Esophagus (tissue), 2 donors: ENCODE measurements around the gene ZFAND2A. TPM values are rescaled to one million over a fixed set of nuclear protein-coding genes. Genes with fewer than 3 reads are reported as not detected.
"Not testable (repeated sequence)": the region's sequence is repeated elsewhere in the genome, so short reads cannot be mapped to it uniquely, and the experiment has no call there.

ENCODE experiments used
- H3K27ac ChIP-seq, 2 donors: one replicate each; pipeline ENCODE4 v1.5.1; 2013; ENCODE audit warnings: low read depth in 2 of 2, mild to moderate bottlenecking in 2 of 2, inconsistent platforms in 1 of 2, low read length in 1 of 2, moderate library complexity in 1 of 2
- H3K27me3 ChIP-seq, 2 donors: one replicate each; pipeline ENCODE4 v1.6.1; 2013; ENCODE audit warnings: low read length in 2 of 2, control low read depth in 1 of 2, mild to moderate bottlenecking in 1 of 2; ENCODE audit not compliant: insufficient read depth in 2 of 2, control insufficient read depth in 1 of 2
- H3K36me3 ChIP-seq, 2 donors: one replicate each; pipeline ENCODE4 v1.6.1; 2013; ENCODE audit warnings: low read length in 1 of 2; ENCODE audit not compliant: control insufficient read depth in 2 of 2, insufficient read depth in 2 of 2
- H3K4me1 ChIP-seq, 2 donors: one replicate each; pipeline ENCODE4 v1.6.1; 2013; ENCODE audit warnings: low read length in 1 of 2; ENCODE audit not compliant: control insufficient read depth in 2 of 2, insufficient read depth in 2 of 2
- H3K4me3 ChIP-seq, 2 donors: one replicate each; pipeline ENCODE4 v1.5.1; 2013; ENCODE audit warnings: low read length in 2 of 2, mild to moderate bottlenecking in 2 of 2, low read depth in 1 of 2, moderate library complexity in 1 of 2
- H3K9me3 ChIP-seq, 2 donors: one replicate each; pipeline ENCODE4 v1.6.1; 2013; ENCODE audit warnings: mild to moderate bottlenecking in 2 of 2, low read depth in 1 of 2, low read length in 1 of 2, moderate library complexity in 1 of 2; ENCODE audit not compliant: control insufficient read depth in 2 of 2, insufficient read depth in 1 of 2
- WGBS, 2 donors: extraction: QIAGEN DNeasy Blood & Tissue Kit; methylation state at CpG; one replicate each; pipeline ENCODE4 v1.1.7; 2013; 5-methylcytosine and 5-hydroxymethylcytosine counted together
- polyA plus RNA-seq, 2 donors: library from polyadenylated mRNA; stranded (reverse); fragments of 200-250 nt; gene quantifications; one replicate each; pipeline ENCODE4 v1.2.3, GENCODE V29; 2013
- donor health status: healthy with polysubstance abuse.
- donor health status: Bipolar disorder and iron deficiency.

The ZFAND2A gene
- polyA plus RNA-seq, 2 donors, result 24.8 to 38.1 TPM

- Histone ChIP-seq H3K36me3 (no peaks in the 10 kb centered on the region), H3K4me1 (peaks cover 2 to 8% of the 10 kb centered on the region in 2 donors), H3K27ac (no peak overlapping the region), H3K27me3 (no peaks in the 10 kb centered on the region), H3K9me3 (no peaks in the 10 kb centered on the region), H3K4me3 (no peak overlapping the region)
- whole genome bisulfite sequencing, 2 donors, result 91 to 92% methylated on average over 22 of the region's 22 CpGs
These were observed 39.2 kb downstream of the ZFAND2A start for GRCh38 chr7:1120791-1121190.

DNA sequence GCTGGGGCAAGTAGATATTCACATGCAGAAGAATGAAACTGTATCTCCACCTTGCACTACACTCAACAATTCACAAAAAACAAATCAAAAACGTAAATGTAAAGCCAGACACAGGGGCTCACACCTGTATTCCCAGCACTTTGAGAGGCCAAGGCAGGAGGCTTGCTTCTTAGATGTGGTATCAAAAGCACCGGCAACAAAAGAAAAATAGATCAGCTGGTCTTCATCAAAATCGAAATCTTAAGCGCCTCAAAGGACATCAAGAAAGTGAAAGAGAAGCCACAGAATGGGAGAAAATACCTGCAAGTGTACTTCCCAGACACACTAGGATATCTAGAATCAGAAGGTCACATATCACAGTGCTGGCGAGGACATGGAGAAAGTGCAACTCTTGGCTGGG is 40.8 kb downstream of the ZFAND2A start:
- Histone ChIP-seq H3K36me3 (no peaks in the 10 kb centered on the region), H3K27me3 (no peaks in the 10 kb centered on the region), H3K4me3 (no peak overlapping the region), H3K27ac (no peak overlapping the region), H3K4me1 (no peaks in the 10 kb centered on the region), H3K9me3 (no peaks in the 10 kb centered on the region)
- 85% methylated on average over 5 of the region's 5 CpGs for WGBS, 2 donors

- H3K27ac ChIP-seq, result no peak overlapping the region
- WGBS, 2 donors, result 96% methylated on average over 38 of the region's 38 CpGs
- H3K36me3 ChIP-seq, result peaks cover 0 to 8% of the 10 kb centered on the region in 2 donors
- H3K4me3 ChIP-seq, result no peak overlapping the region
- H3K27me3 ChIP-seq, result no peaks in the 10 kb centered on the region
- no peaks in the 10 kb centered on the region for H3K4me1 ChIP-seq
- H3K9me3 ChIP-seq, result no peaks in the 10 kb centered on the region
These were observed 42.6 kb downstream of the ZFAND2A start for GRCh38 chr7:1117321-1117928.

DNA sequence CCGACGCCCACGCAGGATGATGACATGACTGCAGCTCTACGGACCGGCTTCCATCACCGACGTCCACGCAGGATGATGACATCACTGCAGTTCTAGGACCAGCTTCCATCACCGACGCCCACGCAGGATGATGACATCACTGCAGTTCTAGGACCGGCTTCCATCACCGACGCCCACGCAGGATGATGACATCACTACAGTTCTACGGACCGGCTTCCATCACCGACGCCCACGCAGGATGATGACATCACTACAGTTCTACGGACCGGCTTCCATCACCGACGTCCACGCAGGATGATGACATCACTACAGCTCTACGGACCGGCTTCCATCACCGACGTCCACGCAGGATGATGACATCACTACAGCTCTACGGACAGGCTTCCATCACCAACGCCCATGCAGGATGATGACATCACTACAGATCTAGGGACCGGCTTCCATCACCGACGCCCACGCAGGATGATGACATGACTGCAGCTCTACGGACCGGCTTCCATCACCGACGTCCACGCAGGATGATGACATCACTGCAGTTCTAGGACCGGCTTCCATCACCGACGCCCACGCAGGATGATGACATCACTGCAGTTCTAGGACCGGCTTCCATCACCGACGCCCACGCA is 43.5 kb downstream of the ZFAND2A start:
- not testable (repeated sequence) for H3K27me3 ChIP-seq, H3K27ac ChIP-seq, H3K4me1 ChIP-seq, H3K9me3 ChIP-seq, H3K4me3 ChIP-seq, H3K36me3 ChIP-seq
- 94 to 97% methylated on average over 37 to 49 of the region's 49 CpGs for WGBS, 2 donors

GRCh38 chr7:1115171-1116045 is 44.6 kb downstream of the ZFAND2A start:
- H3K27me3 ChIP-seq, H3K4me1 ChIP-seq, H3K27ac ChIP-seq, H3K9me3 ChIP-seq, H3K4me3 ChIP-seq, H3K36me3 ChIP-seq: not testable (repeated sequence)
- WGBS, 2 donors, result 96% methylated on average over 44 of the region's 44 CpGs

GRCh38 chr7:1114505-1114904 is 45.5 kb downstream of the ZFAND2A start:
- Histone ChIP-seq H3K36me3 (peaks cover 0 to 8% of the 10 kb centered on the region in 2 donors), H3K9me3 (no peaks in the 10 kb centered on the region), H3K27me3 (no peaks in the 10 kb centered on the region), H3K4me1 (no peaks in the 10 kb centered on the region), H3K27ac (no peak overlapping the region), H3K4me3 (no peak overlapping the region)
- WGBS, 2 donors, result 95% methylated on average over 19 of the region's 19 CpGs

DNA sequence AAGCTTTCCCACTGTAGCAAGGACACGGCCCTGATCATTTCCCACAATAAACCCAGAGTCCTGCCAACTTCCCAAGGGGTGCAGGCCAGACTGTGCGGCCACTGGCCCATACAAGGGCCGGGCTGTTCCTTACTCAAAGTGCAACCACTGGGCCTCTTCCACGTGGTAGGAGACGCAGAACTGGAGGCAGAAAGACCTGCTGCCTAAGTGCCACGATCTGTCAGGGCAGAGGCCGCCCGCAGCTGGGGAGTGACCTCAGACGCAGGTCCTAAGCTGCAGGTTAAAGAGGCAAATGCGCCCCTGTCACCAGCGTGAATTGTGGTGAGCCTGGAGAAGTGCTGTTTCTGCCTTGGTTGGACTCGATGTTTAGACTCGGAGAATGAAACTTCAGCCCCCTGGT is 45.9 kb downstream of the ZFAND2A start:
- no peak overlapping the region for H3K27ac ChIP-seq
- no peaks in the 10 kb centered on the region for H3K27me3 ChIP-seq
- H3K4me1 ChIP-seq, result no peaks in the 10 kb centered on the region
- WGBS, 2 donors, result 84 to 92% methylated on average over 13 of the region's 13 CpGs
- peaks cover 0 to 8% of the 10 kb centered on the region in 2 donors for H3K36me3 ChIP-seq
- no peak overlapping the region for H3K4me3 ChIP-seq
- H3K9me3 ChIP-seq, result no peaks in the 10 kb centered on the region

DNA sequence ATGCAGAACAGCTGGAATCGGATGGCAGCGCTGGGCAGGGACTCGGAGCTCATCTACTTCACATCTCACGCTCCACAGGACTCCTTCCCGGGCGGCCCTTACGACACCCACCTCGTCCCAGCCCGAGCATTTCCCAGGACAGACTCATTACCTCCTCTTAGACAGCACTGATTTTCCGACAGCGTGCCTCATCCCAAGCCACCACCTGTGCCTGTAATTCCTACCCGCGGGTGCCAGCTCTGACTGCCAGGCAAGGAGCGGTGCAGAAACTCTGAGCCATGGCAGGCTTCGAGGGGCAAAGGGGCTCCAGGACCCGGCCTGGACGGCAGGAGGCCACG is 46.5 kb downstream of the ZFAND2A start:
- Histone ChIP-seq H3K9me3 (no peaks in the 10 kb centered on the region), H3K4me3 (no peak overlapping the region), H3K36me3 (peaks cover 0 to 8% of the 10 kb centered on the region in 2 donors), H3K4me1 (no peaks in the 10 kb centered on the region), H3K27me3 (no peaks in the 10 kb centered on the region), H3K27ac (no peak overlapping the region)
- WGBS, 2 donors, result 90 to 95% methylated on average over 18 of the region's 18 CpGs

- H3K9me3 ChIP-seq, result no peaks in the 10 kb centered on the region
- H3K36me3 ChIP-seq, result peaks cover 0 to 8% of the 10 kb centered on the region in 2 donors
- no peak overlapping the region for H3K4me3 ChIP-seq
- WGBS, 2 donors, result 90 to 91% methylated on average over 43 of the region's 43 CpGs
- no peaks in the 10 kb centered on the region for H3K27me3 ChIP-seq
- no peak overlapping the region for H3K27ac ChIP-seq
- H3K4me1 ChIP-seq, result no peaks in the 10 kb centered on the region
These were observed 47.1 kb downstream of the ZFAND2A start for GRCh38 chr7:1112625-1113547.
